Mammary epithelial cell (primary cell): ENCODE data around the gene CXCL11.
A peak's percentile ranks its signal among the peaks of the same experiment; 100 is the strongest.

Experiments
- CTCF ChIP-seq, 2 donors: IDR thresholded peaks in 1 of 2; conservative IDR thresholded peaks in 1 of 2; 2 replicates each; pipeline ENCODE4 v1.5.1; 2011 to 2012; ENCODE audit warnings: inconsistent platforms in 2 of 2, low read length in 2 of 2, mild to moderate bottlenecking in 2 of 2, control low read depth in 1 of 2, low read depth in 1 of 2; ENCODE audit not compliant: insufficient read depth in 1 of 2; ENCODE audit errors: extremely low read depth in 1 of 2
- EZH2 ChIP-seq: IDR thresholded peaks from 2 replicates; pipeline ENCODE4 v1.6.1; 2012; ENCODE audit warnings: low read length, inconsistent platforms, borderline replicate concordance

DNA sequence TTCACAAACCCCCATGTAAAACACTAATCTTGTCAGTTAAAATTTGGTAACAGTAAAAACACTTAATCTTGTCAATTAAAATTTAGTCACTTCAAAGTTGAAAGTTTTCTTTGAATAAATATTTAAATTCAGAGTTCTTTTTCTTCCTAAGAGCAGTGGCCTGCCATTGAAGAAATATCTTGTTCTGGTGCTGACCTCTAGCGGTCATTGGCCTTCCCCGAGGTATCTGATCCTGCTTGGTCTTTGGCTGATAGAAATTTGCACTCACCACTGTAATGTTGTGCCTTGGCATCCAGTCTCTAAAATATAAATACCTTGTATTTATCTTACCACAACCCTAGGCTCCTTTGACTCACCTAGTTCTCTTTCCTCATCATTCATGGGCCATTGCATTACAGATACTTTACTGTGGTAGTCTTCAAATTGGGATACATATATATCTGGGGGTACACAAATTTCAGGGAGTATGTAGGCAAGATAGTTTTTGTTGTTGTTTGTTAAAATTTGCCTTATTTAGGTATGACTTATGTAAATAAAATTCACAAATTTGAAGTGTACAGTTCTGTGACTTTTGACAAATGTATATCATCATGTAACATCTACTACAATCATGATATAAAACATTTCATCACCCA, 31.9 kb upstream of the CXCL11 start:
- TF ChIP-seq CTCF (conservative IDR thresholded peaks at IDR 0.05 in 1 of 2, IDR thresholded peaks at IDR 0.05 in 1 of 2; ENCODE audit: extremely low read depth in 1 of 2, insufficient read depth in 1 of 2, low read depth in 1 of 2, low read length in 2 of 2) (peak; percentile 78 to 87), EZH2 (no peak)
